GM06990 (cell line): ENCODE data around the gene KRT16.
"Not testable (repeated sequence)": the region's sequence is repeated elsewhere in the genome, so short reads cannot be mapped to it uniquely, and the experiment has no call there.

Source experiments
- DNase-seq: peaks from one replicate; pipeline ENCODE4 v3.0.0-alpha.2; 2011; ENCODE audit not compliant: insufficient read length; ENCODE audit errors: extremely low read depth
- H3K27me3 ChIP-seq: replicated peaks from 2 replicates; pipeline ENCODE4 v1.6.0; 2011; ENCODE audit warnings: low read length; ENCODE audit not compliant: control insufficient read depth, insufficient read depth
- H3K36me3 ChIP-seq: 2 replicates; pipeline ENCODE4 v1.5.1; 2011; ENCODE audit warnings: low read length; ENCODE audit not compliant: control insufficient read depth, insufficient read depth
- H3K4me3 ChIP-seq: replicated peaks from 2 replicates; pipeline ENCODE4 v1.5.1; 2011; ENCODE audit warnings: low read depth, mild to moderate bottlenecking, control low read depth, low read length
- CTCF ChIP-seq: IDR thresholded peaks from 2 replicates; pipeline ENCODE4 v1.5.1; 2011; ENCODE audit warnings: low read length, control low read depth, mild to moderate bottlenecking, inconsistent platforms; ENCODE audit not compliant: insufficient read depth, poor library complexity, severe bottlenecking

The KRT16 gene

GRCh38 chr17:41648411-41649195 lies 36.0 kb upstream of the KRT16 start:
- peak; percentile 72 for DNase-seq
- TF ChIP-seq CTCF: peak; percentile 93
- no peak overlapping the region for H3K4me3 ChIP-seq
- H3K36me3 ChIP-seq: no peaks in the 10 kb centered on the region
- H3K27me3 ChIP-seq: 0 out of 2 replicates have a peak, but pooled peaks cover 1% of the 10 kb centered on the region

- peak; percentile 96 for TF ChIP-seq CTCF
- Histone ChIP-seq H3K27me3 (0 out of 2 replicates have a peak, but pooled peaks cover 1% of the 10 kb centered on the region), H3K4me3 (no peak overlapping the region), H3K36me3 (no peaks in the 10 kb centered on the region)
- peak; percentile 63 for DNase-seq
Observed at GRCh38 chr17:41647940-41648410, 35.4 kb upstream of the KRT16 start.

- TF ChIP-seq CTCF: no peak
- DNase-seq: no peak
- Histone ChIP-seq H3K27me3 (peaks cover 1% of the 10 kb centered on the region; the same call in 1 of the 2 replicates), H3K4me3 (no peak overlapping the region), H3K36me3 (no peaks in the 10 kb centered on the region)
Observed at GRCh38 chr17:41647038-41647813, 34.7 kb upstream of the KRT16 start.

- H3K36me3 ChIP-seq: no peaks in the 10 kb centered on the region
- no peak for TF ChIP-seq CTCF
- no peaks in the 10 kb centered on the region; the same call in none of the 2 replicates for H3K27me3 ChIP-seq
- H3K4me3 ChIP-seq: no peak overlapping the region
- DNase-seq: no peak
Observed at GRCh38 chr17:41642252-41643156, 29.9 kb upstream of the KRT16 start.

- not testable (repeated sequence) for H3K27me3 ChIP-seq, H3K36me3 ChIP-seq, DNase-seq, H3K4me3 ChIP-seq
Observed at GRCh38 chr17:41640596-41640995, 28.0 kb upstream of the KRT16 start.
